ENCODE measurements around the gene FIBIN.
"Not testable (repeated sequence)": the region's sequence is repeated elsewhere in the genome, so short reads cannot be mapped to it uniquely, and the experiment has no call there.

FIBIN gene

GRCh38 chr11:26993965-26994457 lies at the start of gene FIBIN:
Gene FIBIN, plus strand, starts transcription at chr11:26994112. Its CDS starts 415 bp downstream, at chr11:26994527.
- DNase-seq, result peak; percentile 81

- DNase-seq, result peak; percentile 93
Measured at GRCh38 chr11:26944866-26945664, 48.8 kb upstream of the FIBIN start.

GRCh38 chr11:26946257-26946716 lies 47.6 kb upstream of the FIBIN start:
- DNase-seq, result peak; percentile 79

- DNase-seq, result peak; percentile 100
Measured at GRCh38 chr11:26947379-26947844, 46.5 kb upstream of the FIBIN start.

- no peak for DNase-seq
Measured at GRCh38 chr11:26947904-26948639, 45.8 kb upstream of the FIBIN start.

- DNase-seq, result no peak
Measured at GRCh38 chr11:26948881-26949280, 45.0 kb upstream of the FIBIN start.

GRCh38 chr11:26949846-26950245 lies 44.1 kb upstream of the FIBIN start:
- no peak for DNase-seq

- DNase-seq, result peak; percentile 94
Measured at GRCh38 chr11:26950260-26950719, 43.6 kb upstream of the FIBIN start.

- DNase-seq, result peak; percentile 66
Measured at GRCh38 chr11:26951809-26952515, 42.0 kb upstream of the FIBIN start.

GRCh38 chr11:26953770-26954392 lies 40.0 kb upstream of the FIBIN start:
- peak; percentile 87 for DNase-seq

GRCh38 chr11:26958005-26958701 lies 35.8 kb upstream of the FIBIN start:
- DNase-seq, result no peak

- DNase-seq, result no peak
Measured at GRCh38 chr11:26958702-26959049, 35.2 kb upstream of the FIBIN start.

- peak; percentile 80 for DNase-seq
Measured at GRCh38 chr11:26960281-26960680, 33.6 kb upstream of the FIBIN start.

GRCh38 chr11:26963764-26964163 lies 30.1 kb upstream of the FIBIN start:
- no peak for DNase-seq

GRCh38 chr11:26964339-26964738 lies 29.6 kb upstream of the FIBIN start:
- DNase-seq, result no peak

- not testable (repeated sequence) for DNase-seq
Measured at GRCh38 chr11:26964847-26965485, 28.9 kb upstream of the FIBIN start.

- peak; percentile 72 for DNase-seq
Measured at GRCh38 chr11:26971961-26972360, 22.0 kb upstream of the FIBIN start.

GRCh38 chr11:26974069-26974783 lies 19.7 kb upstream of the FIBIN start:
- peak; percentile 91 for DNase-seq

- peak; percentile 7 for DNase-seq
Measured at GRCh38 chr11:26974996-26975395, 18.9 kb upstream of the FIBIN start.

- DNase-seq, result peak; percentile 87
Measured at GRCh38 chr11:26976389-26976788, 17.5 kb upstream of the FIBIN start.

- DNase-seq, result not testable (repeated sequence)
Measured at GRCh38 chr11:26977209-26977608, 16.7 kb upstream of the FIBIN start.
